Cardiac muscle cell (in vitro differentiated cells and primary cell): ENCODE data around the gene SMARCD3. TPM values are rescaled to one million over a fixed set of nuclear protein-coding genes. Genes with fewer than 3 reads are reported as not detected.

Experiments used
- DNase-seq, 2 donors: peaks; one replicate each; pipeline versions ENCODE4 v3.0.0 to v3.0.0-alpha.2; 2010 to 2017; ENCODE audit warnings: low read depth in 1 of 2, low spot score in 1 of 2
- H3K27ac ChIP-seq: fragments of 200-600 bp; sonication (generic); 2 replicates; pipeline ENCODE4 v1.5.1; 2016
- H3K27me3 ChIP-seq: fragments of 200-600 bp; sonication (generic); 2 replicates; pipeline ENCODE4 v1.6.0; 2016; ENCODE audit warnings: control low read depth
- H3K36me3 ChIP-seq: fragments of 200-600 bp; sonication (generic); 2 replicates; pipeline ENCODE4 v1.5.1; 2016; ENCODE audit warnings: control low read depth
- H3K4me1 ChIP-seq: fragments of 200-600 bp; sonication (generic); 2 replicates; pipeline ENCODE4 v1.8.1; 2017; ENCODE audit warnings: low read depth, mild to moderate bottlenecking, mixed run types
- H3K4me3 ChIP-seq: fragments of 200-600 bp; sonication (generic); 2 replicates; pipeline ENCODE4 v1.5.1; 2016; ENCODE audit warnings: mild to moderate bottlenecking
- H3K9me3 ChIP-seq: fragments of 200-600 bp; sonication (generic); 2 replicates; pipeline ENCODE4 v1.5.1; 2017; ENCODE audit warnings: low read depth, mild to moderate bottlenecking, control low read depth
- polyA plus RNA-seq: library from polyadenylated mRNA; unstranded; fragments of >200 nt; fragmentation: Nextera tagmentation; extraction: Ambion mirVana; gene quantifications from 2 replicates; pipeline ENCODE4 v1.2.1, GENCODE V29; 2016
- total RNA-seq: library from RNA; depleted of rRNA; stranded (reverse); fragments of >200 nt; gene quantifications from 2 replicates; pipeline ENCODE4 v1.2.3, GENCODE V29; 2016
- TF ChIP-seq, protein P1 (sequence below): IDR thresholded peaks from 2 replicates; pipeline ENCODE4 v1.5.1; 2012; ENCODE audit warnings: low read depth, mild to moderate bottlenecking, low read length

SMARCD3 gene
- total and polyA plus RNA-seq, 2 experiments from 2014 or later: 180 to 237 TPM

DNA sequence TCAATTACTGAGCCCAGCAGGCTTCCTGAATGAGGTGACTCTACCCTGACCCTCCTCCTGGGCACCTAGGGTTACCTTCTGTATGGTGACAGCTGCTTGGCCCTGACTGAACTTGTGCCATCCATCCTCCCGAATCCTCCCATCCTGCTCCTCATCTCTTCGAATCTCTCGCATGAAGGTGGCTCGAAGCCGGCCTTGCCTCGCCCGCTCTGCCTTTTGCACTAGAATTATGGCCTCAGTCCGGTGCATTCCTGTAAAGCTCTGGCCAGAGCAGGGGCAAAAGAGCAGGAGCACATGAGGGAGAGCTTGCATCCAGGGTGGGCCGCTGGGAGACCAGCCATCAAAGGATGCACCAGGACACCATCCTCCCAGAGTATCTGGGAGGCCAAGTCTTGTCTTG lies 45.7 kb downstream of the SMARCD3 start:
- Histone ChIP-seq H3K27me3 (no peaks in the 10 kb centered on the region), H3K4me1 (peaks cover 4% of the 10 kb centered on the region), H3K27ac (no peak overlapping the region), H3K9me3 (no peaks in the 10 kb centered on the region), H3K4me3 (no peak overlapping the region), H3K36me3 (no peaks in the 10 kb centered on the region)
- TF ChIP-seq, protein P1, sequence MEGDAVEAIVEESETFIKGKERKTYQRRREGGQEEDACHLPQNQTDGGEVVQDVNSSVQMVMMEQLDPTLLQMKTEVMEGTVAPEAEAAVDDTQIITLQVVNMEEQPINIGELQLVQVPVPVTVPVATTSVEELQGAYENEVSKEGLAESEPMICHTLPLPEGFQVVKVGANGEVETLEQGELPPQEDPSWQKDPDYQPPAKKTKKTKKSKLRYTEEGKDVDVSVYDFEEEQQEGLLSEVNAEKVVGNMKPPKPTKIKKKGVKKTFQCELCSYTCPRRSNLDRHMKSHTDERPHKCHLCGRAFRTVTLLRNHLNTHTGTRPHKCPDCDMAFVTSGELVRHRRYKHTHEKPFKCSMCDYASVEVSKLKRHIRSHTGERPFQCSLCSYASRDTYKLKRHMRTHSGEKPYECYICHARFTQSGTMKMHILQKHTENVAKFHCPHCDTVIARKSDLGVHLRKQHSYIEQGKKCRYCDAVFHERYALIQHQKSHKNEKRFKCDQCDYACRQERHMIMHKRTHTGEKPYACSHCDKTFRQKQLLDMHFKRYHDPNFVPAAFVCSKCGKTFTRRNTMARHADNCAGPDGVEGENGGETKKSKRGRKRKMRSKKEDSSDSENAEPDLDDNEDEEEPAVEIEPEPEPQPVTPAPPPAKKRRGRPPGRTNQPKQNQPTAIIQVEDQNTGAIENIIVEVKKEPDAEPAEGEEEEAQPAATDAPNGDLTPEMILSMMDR: no peak
- DNase-seq: no peak

DNA sequence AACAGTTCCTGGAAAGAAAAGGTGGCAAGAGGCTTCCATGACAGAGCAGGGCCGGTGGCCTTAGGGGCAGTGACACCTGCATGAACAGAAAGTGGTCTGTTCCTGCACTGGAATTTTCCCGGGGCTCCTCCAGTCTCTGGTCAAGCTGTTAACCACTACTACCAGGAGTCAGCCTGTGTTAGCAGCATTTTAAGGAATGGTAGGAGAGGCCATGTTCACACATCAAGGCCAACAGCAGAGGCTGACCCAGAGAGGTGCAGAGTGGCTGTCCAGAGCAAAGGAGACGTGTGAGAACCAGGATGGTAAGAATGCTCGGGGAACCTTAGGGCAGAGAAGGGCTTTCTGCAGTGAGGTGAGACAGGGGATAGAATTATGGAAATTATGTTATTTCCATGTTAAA lies 46.7 kb downstream of the SMARCD3 start:
- Histone ChIP-seq H3K27ac (no peak overlapping the region), H3K36me3 (no peaks in the 10 kb centered on the region), H3K4me3 (no peak overlapping the region), H3K9me3 (no peaks in the 10 kb centered on the region), H3K4me1 (no peaks in the 10 kb centered on the region), H3K27me3 (no peaks in the 10 kb centered on the region)
- DNase-seq: no peak
- TF ChIP-seq, protein P1: no peak

DNA sequence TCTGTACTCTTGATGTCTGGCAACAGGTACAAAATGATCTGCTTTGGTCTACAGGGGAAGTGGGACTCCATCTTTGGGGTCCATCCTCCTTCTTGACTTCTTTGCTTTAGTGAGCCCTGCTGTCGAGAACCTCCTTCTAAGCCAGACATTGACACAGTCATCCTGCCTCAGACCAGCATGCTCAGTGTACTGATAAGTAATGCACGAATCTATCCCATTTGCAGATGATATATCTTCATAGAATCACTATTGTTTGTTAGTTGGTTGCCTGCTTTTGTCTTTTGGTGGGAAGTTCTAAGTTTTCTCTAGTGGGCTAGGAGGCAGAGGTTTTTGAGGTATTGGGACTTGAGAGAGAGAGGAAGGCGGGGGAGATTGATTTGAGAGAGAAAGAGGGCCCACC lies 47.1 kb downstream of the SMARCD3 start:
- H3K27me3 ChIP-seq: no peaks in the 10 kb centered on the region
- DNase-seq: no peak
- no peaks in the 10 kb centered on the region for H3K36me3 ChIP-seq
- H3K4me1 ChIP-seq: no peaks in the 10 kb centered on the region
- H3K4me3 ChIP-seq: no peak overlapping the region
- H3K9me3 ChIP-seq: no peaks in the 10 kb centered on the region
- no peak overlapping the region for H3K27ac ChIP-seq
- TF ChIP-seq, protein P1: no peak

DNA sequence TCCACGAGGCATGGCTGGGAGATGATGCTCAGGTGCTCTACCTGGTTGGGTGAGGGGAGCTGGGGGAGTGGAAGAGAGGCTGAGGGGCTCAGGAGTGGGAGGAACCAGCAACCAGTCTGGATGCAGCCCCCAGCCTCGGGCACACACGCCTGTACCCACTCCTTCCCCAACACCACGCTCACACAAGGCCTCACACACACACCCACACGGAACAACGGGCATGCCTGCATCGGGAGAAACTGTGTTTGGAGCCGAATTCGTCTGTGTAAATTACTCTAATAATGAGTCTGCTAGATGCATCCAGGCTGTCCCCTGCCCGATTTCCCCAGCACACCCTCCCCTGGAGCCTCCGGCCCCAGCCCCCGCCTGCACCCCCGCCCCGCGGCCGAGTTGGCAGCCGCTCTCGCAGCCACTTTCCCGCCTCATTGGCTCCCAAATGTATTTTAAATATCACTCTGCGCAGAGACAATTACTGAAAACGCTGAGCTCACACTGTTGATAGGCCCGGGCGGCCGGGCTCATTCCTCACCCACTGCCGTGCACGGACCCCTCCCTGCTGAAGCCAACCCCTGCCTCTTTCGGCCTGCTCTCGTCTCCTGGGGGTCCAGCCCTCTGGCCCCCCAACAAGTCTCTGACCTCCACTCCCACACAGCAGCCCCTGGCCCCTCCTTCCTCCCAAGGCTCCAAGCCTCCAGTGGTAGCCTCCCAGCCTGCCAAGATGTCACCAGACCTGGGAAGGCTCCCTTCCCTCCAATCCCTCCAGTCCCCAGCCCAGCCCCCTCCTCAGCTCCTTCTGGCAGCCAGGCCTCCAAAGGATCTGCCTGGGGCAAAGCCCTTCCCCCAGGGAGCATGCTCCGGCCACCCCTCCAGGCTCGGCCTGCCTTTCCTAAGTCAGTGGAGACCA lies 49.3 kb downstream of the SMARCD3 start:
- Histone ChIP-seq H3K4me3 (no peak overlapping the region), H3K27me3 (peaks cover 6% of the 10 kb centered on the region), H3K36me3 (no peaks in the 10 kb centered on the region), H3K9me3 (no peaks in the 10 kb centered on the region), H3K27ac (no peak overlapping the region), H3K4me1 (no peaks in the 10 kb centered on the region)
- DNase-seq: no peak
- TF ChIP-seq, protein P1: no peak

DNA sequence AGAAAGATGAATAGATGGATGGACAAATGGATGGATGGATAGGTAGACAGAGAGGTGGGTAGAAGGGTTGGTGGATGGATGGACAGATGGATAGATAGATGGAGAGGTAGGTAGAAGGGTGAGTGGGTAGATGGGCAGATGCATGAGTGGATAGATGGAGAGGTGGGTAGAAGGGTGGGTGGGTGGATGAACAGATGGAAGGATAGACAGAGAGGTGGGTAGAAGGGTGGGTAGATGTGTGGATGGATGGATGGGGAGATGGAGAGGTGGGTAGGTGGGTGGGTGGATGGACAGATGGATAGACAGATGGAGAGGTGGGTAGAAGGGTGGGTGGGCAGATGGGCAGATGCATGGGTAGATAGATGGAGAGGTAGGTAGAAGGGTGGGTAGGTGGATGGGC lies 50.6 kb downstream of the SMARCD3 start:
- TF ChIP-seq, protein P1: no peak
- H3K4me3 ChIP-seq: no peak overlapping the region
- no peaks in the 10 kb centered on the region for H3K9me3 ChIP-seq
- no peaks in the 10 kb centered on the region for H3K36me3 ChIP-seq
- H3K27ac ChIP-seq: no peak overlapping the region
- no peak for DNase-seq
- H3K4me1 ChIP-seq: no peaks in the 10 kb centered on the region
- peaks cover 6% of the 10 kb centered on the region for H3K27me3 ChIP-seq
